Measurements from ENCODE around the gene SLC18B1.

The SLC18B1 gene

GRCh38 chr6:132733283-132733682 is 65.2 kb downstream of the SLC18B1 start:
- H3K9me3 ChIP-seq (ENCODE audit: control insufficient read depth, insufficient read depth, low read length) = no peaks in the 10 kb centered on the region
- no peaks in the 10 kb centered on the region for H3K4me1 ChIP-seq (ENCODE audit: control insufficient read depth, insufficient read depth, low read length)
- H3K27me3 ChIP-seq (ENCODE audit: control insufficient read depth, insufficient read depth, low read length) = no peaks in the 10 kb centered on the region
- no peak overlapping the region for H3K9ac ChIP-seq (ENCODE audit: low read depth, low read length)
- H3K36me3 ChIP-seq (ENCODE audit: control insufficient read depth, insufficient read depth, low read length) = no peaks in the 10 kb centered on the region
- H3K4me3 ChIP-seq (ENCODE audit: low read depth, low read length) = no peak overlapping the region

GRCh38 chr6:132731086-132731485 is 67.4 kb downstream of the SLC18B1 start:
- H3K9ac ChIP-seq (ENCODE audit: low read depth, low read length) = no peak overlapping the region

GRCh38 chr6:132730560-132730959 is 67.9 kb downstream of the SLC18B1 start:
- H3K4me1 ChIP-seq (ENCODE audit: control insufficient read depth, insufficient read depth, low read length) = no peaks in the 10 kb centered on the region
- no peak overlapping the region for H3K9ac ChIP-seq (ENCODE audit: low read depth, low read length)
- H3K9me3 ChIP-seq (ENCODE audit: control insufficient read depth, insufficient read depth, low read length) = no peaks in the 10 kb centered on the region
- no peak overlapping the region for H3K4me3 ChIP-seq (ENCODE audit: low read depth, low read length)
- no peaks in the 10 kb centered on the region for H3K36me3 ChIP-seq (ENCODE audit: control insufficient read depth, insufficient read depth, low read length)
- no peaks in the 10 kb centered on the region for H3K27me3 ChIP-seq (ENCODE audit: control insufficient read depth, insufficient read depth, low read length)

More at GRCh38 chr6:132731086-132731485, 67.4 kb downstream of the SLC18B1 start:
- no peaks in the 10 kb centered on the region for H3K9me3 ChIP-seq (ENCODE audit: control insufficient read depth, insufficient read depth, low read length)
- no peaks in the 10 kb centered on the region for H3K4me1 ChIP-seq (ENCODE audit: control insufficient read depth, insufficient read depth, low read length)
- no peaks in the 10 kb centered on the region for H3K27me3 ChIP-seq (ENCODE audit: control insufficient read depth, insufficient read depth, low read length)
- H3K4me3 ChIP-seq (ENCODE audit: low read depth, low read length) = no peak overlapping the region
- H3K36me3 ChIP-seq (ENCODE audit: control insufficient read depth, insufficient read depth, low read length) = no peaks in the 10 kb centered on the region

- H3K4me1 ChIP-seq (ENCODE audit: control insufficient read depth, insufficient read depth, low read length) = no peaks in the 10 kb centered on the region
- H3K9me3 ChIP-seq (ENCODE audit: control insufficient read depth, insufficient read depth, low read length) = no peaks in the 10 kb centered on the region
- H3K36me3 ChIP-seq (ENCODE audit: control insufficient read depth, insufficient read depth, low read length) = no peaks in the 10 kb centered on the region
- H3K9ac ChIP-seq (ENCODE audit: low read depth, low read length) = no peak overlapping the region
- H3K27me3 ChIP-seq (ENCODE audit: control insufficient read depth, insufficient read depth, low read length) = no peaks in the 10 kb centered on the region
- no peak overlapping the region for H3K4me3 ChIP-seq (ENCODE audit: low read depth, low read length)
Observed at GRCh38 chr6:132728616-132729015, 69.8 kb downstream of the SLC18B1 start.

GRCh38 chr6:132726608-132726975 is 71.8 kb downstream of the SLC18B1 start:
- no peaks in the 10 kb centered on the region for H3K36me3 ChIP-seq (ENCODE audit: control insufficient read depth, insufficient read depth, low read length)
- H3K9me3 ChIP-seq (ENCODE audit: control insufficient read depth, insufficient read depth, low read length) = no peaks in the 10 kb centered on the region
- H3K27me3 ChIP-seq (ENCODE audit: control insufficient read depth, insufficient read depth, low read length) = no peaks in the 10 kb centered on the region
- H3K4me3 ChIP-seq (ENCODE audit: low read depth, low read length) = no peak overlapping the region
- no peak overlapping the region for H3K9ac ChIP-seq (ENCODE audit: low read depth, low read length)
- H3K4me1 ChIP-seq (ENCODE audit: control insufficient read depth, insufficient read depth, low read length) = peaks cover 2% of the 10 kb centered on the region

GRCh38 chr6:132725947-132726607 is 72.4 kb downstream of the SLC18B1 start:
- H3K27me3 ChIP-seq (ENCODE audit: control insufficient read depth, insufficient read depth, low read length) = no peaks in the 10 kb centered on the region
- no peaks in the 10 kb centered on the region for H3K36me3 ChIP-seq (ENCODE audit: control insufficient read depth, insufficient read depth, low read length)
- no peaks in the 10 kb centered on the region for H3K9me3 ChIP-seq (ENCODE audit: control insufficient read depth, insufficient read depth, low read length)
- H3K4me3 ChIP-seq (ENCODE audit: low read depth, low read length) = no peak overlapping the region
- H3K9ac ChIP-seq (ENCODE audit: low read depth, low read length) = no peak overlapping the region
- peaks cover 2% of the 10 kb centered on the region for H3K4me1 ChIP-seq (ENCODE audit: control insufficient read depth, insufficient read depth, low read length)

- no peaks in the 10 kb centered on the region for H3K36me3 ChIP-seq (ENCODE audit: control insufficient read depth, insufficient read depth, low read length)
Observed at GRCh38 chr6:132725471-132725870, 73.0 kb downstream of the SLC18B1 start.

GRCh38 chr6:132719736-132720448 is 78.5 kb downstream of the SLC18B1 start:
- Histone ChIP-seq H3K9ac (ENCODE audit: low read depth, low read length) (no peak overlapping the region), H3K27me3 (ENCODE audit: control insufficient read depth, insufficient read depth, low read length) (no peaks in the 10 kb centered on the region), H3K4me1 (ENCODE audit: control insufficient read depth, insufficient read depth, low read length) (peaks cover 2% of the 10 kb centered on the region), H3K9me3 (ENCODE audit: control insufficient read depth, insufficient read depth, low read length) (no peaks in the 10 kb centered on the region), H3K4me3 (ENCODE audit: low read depth, low read length) (no peak overlapping the region), H3K36me3 (ENCODE audit: control insufficient read depth, insufficient read depth, low read length) (no peaks in the 10 kb centered on the region)

More at GRCh38 chr6:132725471-132725870, 73.0 kb downstream of the SLC18B1 start:
- Histone ChIP-seq H3K27me3 (ENCODE audit: control insufficient read depth, insufficient read depth, low read length) (no peaks in the 10 kb centered on the region), H3K9me3 (ENCODE audit: control insufficient read depth, insufficient read depth, low read length) (no peaks in the 10 kb centered on the region), H3K4me3 (ENCODE audit: low read depth, low read length) (no peak overlapping the region), H3K9ac (ENCODE audit: low read depth, low read length) (no peak overlapping the region), H3K4me1 (ENCODE audit: control insufficient read depth, insufficient read depth, low read length) (peaks cover 2% of the 10 kb centered on the region)

Data from iPS-15b (cell line).